ENCODE measurements around the gene CPNE5.

- TF ChIP-seq CTCF (IDR thresholded peaks at IDR 0.05) (no peak), POLR2A (IDR thresholded peaks at IDR 0.05) (no peak)
These were observed 108.5 kb downstream of the CPNE5 start for GRCh38 chr6:36730424-36731380.

All from Peyer's patch (tissue), 4 donors.